Measurements from ENCODE around the gene PPP1R7.

PPP1R7 gene

GRCh38 chr2:241121008-241121407 is 29.3 kb upstream of the PPP1R7 start:
- no peak for DNase-seq

- DNase-seq, result no peak
Measured at GRCh38 chr2:241122376-241123002, 27.8 kb upstream of the PPP1R7 start.

- no peak for DNase-seq
Measured at GRCh38 chr2:241123816-241124536, 26.3 kb upstream of the PPP1R7 start.

GRCh38 chr2:241125626-241126025 is 24.6 kb upstream of the PPP1R7 start:
- DNase-seq, result no peak

- no peak for DNase-seq
Measured at GRCh38 chr2:241126201-241126611, 24.1 kb upstream of the PPP1R7 start.

- DNase-seq, result no peak
Measured at GRCh38 chr2:241126771-241127202, 23.5 kb upstream of the PPP1R7 start.

- no peak for DNase-seq
Measured at GRCh38 chr2:241128266-241128665, 22.0 kb upstream of the PPP1R7 start.

- DNase-seq, result no peak
Measured at GRCh38 chr2:241129086-241129871, 21.0 kb upstream of the PPP1R7 start.

- DNase-seq, result no peak
Measured at GRCh38 chr2:241130316-241130715, 20.0 kb upstream of the PPP1R7 start.

GRCh38 chr2:241131531-241131930 is 18.7 kb upstream of the PPP1R7 start:
- DNase-seq, result no peak

- DNase-seq, result no peak
Measured at GRCh38 chr2:241132538-241133435, 17.5 kb upstream of the PPP1R7 start.

GRCh38 chr2:241133436-241133820 is 16.8 kb upstream of the PPP1R7 start:
- DNase-seq, result no peak

GRCh38 chr2:241134711-241135110 is 15.6 kb upstream of the PPP1R7 start:
- no peak for DNase-seq

- no peak for DNase-seq
Measured at GRCh38 chr2:241135737-241136136, 14.5 kb upstream of the PPP1R7 start.

GRCh38 chr2:241136191-241136590 is 14.1 kb upstream of the PPP1R7 start:
- no peak for DNase-seq

GRCh38 chr2:241136661-241137260 is 13.5 kb upstream of the PPP1R7 start:
- DNase-seq, result no peak

- DNase-seq, result no peak
Measured at GRCh38 chr2:241137276-241138190, 12.7 kb upstream of the PPP1R7 start.

GRCh38 chr2:241138471-241138870 is 11.8 kb upstream of the PPP1R7 start:
- DNase-seq, result no peak

- DNase-seq, result no peak
Measured at GRCh38 chr2:241139531-241140444, 10.5 kb upstream of the PPP1R7 start.

GRCh38 chr2:241140445-241140840 is 9.8 kb upstream of the PPP1R7 start:
- DNase-seq, result no peak
